ENCODE data around the gene EZH2. TPM values are rescaled to one million over a fixed set of nuclear protein-coding genes. Genes with fewer than 3 reads are reported as not detected.

The EZH2 gene
- total RNA-seq, 6 experiments from 2014 or later = 1.2 to 4.2 (median 1.9) TPM

GRCh38 chr7:148761499-148762278 lies 122.4 kb downstream of the EZH2 start:
- peaks cover 0 to 36% (median 15%) of the 10 kb centered on the region in 4 donors for H3K36me3 ChIP-seq
- TF ChIP-seq POLR2A (IDR thresholded peaks at IDR 0.05) = no peak
- TF ChIP-seq, protein P1, sequence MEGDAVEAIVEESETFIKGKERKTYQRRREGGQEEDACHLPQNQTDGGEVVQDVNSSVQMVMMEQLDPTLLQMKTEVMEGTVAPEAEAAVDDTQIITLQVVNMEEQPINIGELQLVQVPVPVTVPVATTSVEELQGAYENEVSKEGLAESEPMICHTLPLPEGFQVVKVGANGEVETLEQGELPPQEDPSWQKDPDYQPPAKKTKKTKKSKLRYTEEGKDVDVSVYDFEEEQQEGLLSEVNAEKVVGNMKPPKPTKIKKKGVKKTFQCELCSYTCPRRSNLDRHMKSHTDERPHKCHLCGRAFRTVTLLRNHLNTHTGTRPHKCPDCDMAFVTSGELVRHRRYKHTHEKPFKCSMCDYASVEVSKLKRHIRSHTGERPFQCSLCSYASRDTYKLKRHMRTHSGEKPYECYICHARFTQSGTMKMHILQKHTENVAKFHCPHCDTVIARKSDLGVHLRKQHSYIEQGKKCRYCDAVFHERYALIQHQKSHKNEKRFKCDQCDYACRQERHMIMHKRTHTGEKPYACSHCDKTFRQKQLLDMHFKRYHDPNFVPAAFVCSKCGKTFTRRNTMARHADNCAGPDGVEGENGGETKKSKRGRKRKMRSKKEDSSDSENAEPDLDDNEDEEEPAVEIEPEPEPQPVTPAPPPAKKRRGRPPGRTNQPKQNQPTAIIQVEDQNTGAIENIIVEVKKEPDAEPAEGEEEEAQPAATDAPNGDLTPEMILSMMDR (IDR thresholded peaks at IDR 0.05) = no peak
- ATAC-seq = peak in 3 of 4 donors; percentile 42 to 85 (median 75)
- 88% methylated on average over 7 of the region's 12 CpGs for WGBS (ENCODE audit: insufficient coverage, low coverage, low lambda C conversion rate, missing lambda C conversion rate)
- H3K9me3 ChIP-seq = no peaks in the 10 kb centered on the region
- H3K27me3 ChIP-seq = no peaks in the 10 kb centered on the region
- no peak overlapping the region for H3K4me3 ChIP-seq
- intact Hi-C loops (cut with DNase I) = no loop called here
- DNase-seq = no peak
- no peaks in the 10 kb centered on the region for H3K4me1 ChIP-seq
- no peak overlapping the region for H3K27ac ChIP-seq

Small RNAs within 50 kb of the gene (small RNA-seq; reads per million reads assigned to genes)
- gene RF00017 (0 reads per million in 2 experiments), gene RN7SL569P (0 reads per million in 2 experiments), gene RNU7-20P (0 reads per million in 2 experiments)

Other genes starting within 250 kb of the EZH2 start
- 10 to 100 TPM; 22.3 to 46.3 (median 30.8) TPM for gene CUL1, start 185.4 kb downstream of the EZH2 start, total RNA-seq
- gene PDIA4, start 144.2 kb upstream of the EZH2 start, total RNA-seq = 100 to 1,000 TPM; 218 to 368 (median 272) TPM
- 1 to 10 TPM; 2.0 to 2.7 (median 2.4) TPM for gene ZNF786, start 206.4 kb upstream of the EZH2 start, total RNA-seq
- gene ZNF425, start 242.0 kb upstream of the EZH2 start, total RNA-seq = 1 to 10 TPM in 1 of 6 experiments, under 1 TPM in 5; 0.06 to 1.4 (median 0.44) TPM

Data from right lobe of liver (tissue), 6 donors.